GM12874 (cell line): ENCODE results near the gene KLHDC10.

Experiments
- TF ChIP-seq, protein P1 (sequence below): IDR thresholded peaks from 2 replicates; pipeline ENCODE4 v1.5.1; 2011; ENCODE audit warnings: low read depth, mild to moderate bottlenecking, control low read depth, low read length, moderate library complexity; ENCODE audit not compliant: insufficient read depth

Gene KLHDC10

DNA sequence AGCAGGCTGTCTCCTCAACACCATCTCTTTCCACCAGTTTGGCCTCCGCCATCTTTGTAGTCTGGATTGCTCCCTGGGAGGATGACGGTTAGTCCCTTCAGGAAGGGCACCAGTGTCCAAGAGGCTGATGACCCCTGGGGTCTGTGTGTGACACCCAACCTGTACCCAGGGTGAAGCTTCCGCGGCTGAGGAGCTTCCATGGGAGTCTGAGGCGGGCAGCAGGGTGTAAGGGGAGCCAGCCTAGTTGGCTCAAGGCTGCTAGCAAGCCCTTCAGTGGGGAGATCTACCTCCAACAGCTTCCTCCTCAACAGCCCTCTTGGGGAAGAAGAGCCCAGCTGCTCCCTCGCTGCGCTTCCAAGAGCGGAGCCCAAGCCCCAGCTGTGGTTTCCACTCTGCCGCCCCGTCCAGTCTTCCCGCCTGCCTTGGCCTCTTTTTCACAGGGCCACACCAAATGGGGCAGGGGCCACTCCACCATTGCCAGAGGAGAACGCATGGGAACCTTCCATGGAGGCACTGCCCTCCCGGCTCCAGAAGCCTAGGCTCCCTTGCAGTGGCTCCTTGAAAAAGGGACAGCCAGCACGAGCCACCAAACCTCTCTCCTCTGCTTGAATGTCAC lies 77.5 kb downstream of the KLHDC10 start:
- TF ChIP-seq, protein P1, sequence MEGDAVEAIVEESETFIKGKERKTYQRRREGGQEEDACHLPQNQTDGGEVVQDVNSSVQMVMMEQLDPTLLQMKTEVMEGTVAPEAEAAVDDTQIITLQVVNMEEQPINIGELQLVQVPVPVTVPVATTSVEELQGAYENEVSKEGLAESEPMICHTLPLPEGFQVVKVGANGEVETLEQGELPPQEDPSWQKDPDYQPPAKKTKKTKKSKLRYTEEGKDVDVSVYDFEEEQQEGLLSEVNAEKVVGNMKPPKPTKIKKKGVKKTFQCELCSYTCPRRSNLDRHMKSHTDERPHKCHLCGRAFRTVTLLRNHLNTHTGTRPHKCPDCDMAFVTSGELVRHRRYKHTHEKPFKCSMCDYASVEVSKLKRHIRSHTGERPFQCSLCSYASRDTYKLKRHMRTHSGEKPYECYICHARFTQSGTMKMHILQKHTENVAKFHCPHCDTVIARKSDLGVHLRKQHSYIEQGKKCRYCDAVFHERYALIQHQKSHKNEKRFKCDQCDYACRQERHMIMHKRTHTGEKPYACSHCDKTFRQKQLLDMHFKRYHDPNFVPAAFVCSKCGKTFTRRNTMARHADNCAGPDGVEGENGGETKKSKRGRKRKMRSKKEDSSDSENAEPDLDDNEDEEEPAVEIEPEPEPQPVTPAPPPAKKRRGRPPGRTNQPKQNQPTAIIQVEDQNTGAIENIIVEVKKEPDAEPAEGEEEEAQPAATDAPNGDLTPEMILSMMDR: no peak

- TF ChIP-seq, protein P1: no peak
Measured at GRCh38 chr7:130148561-130148960, 78.2 kb downstream of the KLHDC10 start.

GRCh38 chr7:130149281-130150139 lies 79.2 kb downstream of the KLHDC10 start:
- TF ChIP-seq, protein P1: no peak

GRCh38 chr7:130150587-130150986 lies 80.3 kb downstream of the KLHDC10 start:
- TF ChIP-seq, protein P1: no peak

- TF ChIP-seq, protein P1: no peak
Measured at GRCh38 chr7:130151591-130152492, 81.5 kb downstream of the KLHDC10 start.

DNA sequence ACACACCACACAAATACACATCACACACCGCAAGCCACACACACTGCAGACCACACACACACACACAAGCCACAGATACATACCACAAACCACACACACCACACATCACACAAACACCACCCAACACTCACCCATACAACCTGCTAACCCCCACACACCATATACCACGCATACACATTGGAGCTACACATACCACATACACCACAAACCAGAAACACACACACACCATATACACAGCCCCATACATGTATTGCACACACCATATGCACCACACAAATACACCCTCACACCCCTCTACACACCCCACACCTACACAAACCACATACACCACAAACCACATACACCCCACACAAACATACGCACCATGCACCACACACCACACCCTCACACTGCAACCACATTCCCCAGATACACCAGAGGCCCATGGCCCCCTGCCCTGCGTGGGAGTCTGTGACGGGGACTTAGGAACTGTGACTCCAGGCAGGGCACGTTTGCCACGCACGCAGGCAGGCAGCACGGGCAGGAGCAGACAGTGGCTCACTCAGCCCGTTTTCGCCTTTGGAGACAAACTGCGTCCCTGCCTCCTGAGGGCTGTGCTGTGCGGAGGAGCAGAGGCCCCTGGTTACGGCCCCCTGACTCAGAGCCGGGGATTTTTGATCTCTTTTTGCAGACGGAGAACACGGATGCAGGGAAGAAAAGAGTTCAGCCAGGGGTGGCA lies 82.3 kb downstream of the KLHDC10 start:
- TF ChIP-seq, protein P1: no peak
